Renal cortical epithelial cell (primary cell): Measurements from ENCODE around the gene PPP6R3. TPM values are rescaled to one million over a fixed set of nuclear protein-coding genes. Genes with fewer than 3 reads are reported as not detected.
"Not testable (repeated sequence)": the region's sequence is repeated elsewhere in the genome, so short reads cannot be mapped to it uniquely, and the experiment has no call there.

Source experiments
- DNase-seq: peaks from one replicate; pipeline ENCODE4 v3.0.0-alpha.2; 2011; ENCODE audit warnings: low read depth
- total RNA-seq: library from RNA; depleted of rRNA; stranded (reverse); fragments of >200 nt; gene quantifications from 2 replicates; pipeline ENCODE4 v1.2.3, GENCODE V29; 2014

Gene PPP6R3
- total RNA-seq, 1 donor from 2014 or later = 164 TPM

DNA sequence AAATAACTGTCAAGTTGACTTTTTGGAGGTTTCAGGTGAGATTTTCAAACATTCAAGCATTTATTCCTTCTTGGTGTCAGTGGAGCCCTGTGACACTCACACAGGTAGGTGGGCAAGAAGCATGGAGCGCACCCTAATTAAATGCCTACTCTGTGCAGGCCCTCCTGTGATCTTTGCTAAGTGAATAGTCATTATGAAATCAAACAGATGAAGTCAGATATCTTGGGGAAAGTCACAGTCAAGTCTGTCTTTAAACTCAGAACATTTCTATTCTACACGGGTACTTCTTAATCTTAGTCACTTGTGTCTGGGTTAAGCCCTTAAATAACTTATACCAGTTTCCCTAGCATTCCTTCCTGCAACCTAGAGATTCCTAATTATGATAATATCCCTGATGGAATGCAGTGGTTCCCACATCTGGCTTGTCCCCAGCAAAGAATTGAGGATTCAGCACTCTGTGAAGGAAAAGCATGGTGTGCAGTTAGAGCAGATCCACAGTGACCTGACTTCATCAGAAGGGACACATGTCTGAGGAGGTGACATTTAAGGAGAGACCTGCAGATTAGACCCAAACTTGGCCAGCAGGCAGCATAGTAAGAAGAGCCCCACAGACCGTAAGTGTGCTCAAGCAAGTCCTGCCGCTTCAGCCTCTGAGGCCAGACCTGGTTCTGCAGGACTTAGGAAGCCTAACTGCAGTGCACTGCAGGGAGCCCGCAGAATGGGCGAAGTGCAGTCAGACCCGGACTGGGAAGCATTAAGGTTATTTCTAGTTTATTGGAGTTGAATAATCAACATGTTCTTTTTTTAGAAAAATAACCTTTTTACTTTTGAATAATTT, 138.5 kb downstream of the PPP6R3 start:
- no peak for DNase-seq

DNA sequence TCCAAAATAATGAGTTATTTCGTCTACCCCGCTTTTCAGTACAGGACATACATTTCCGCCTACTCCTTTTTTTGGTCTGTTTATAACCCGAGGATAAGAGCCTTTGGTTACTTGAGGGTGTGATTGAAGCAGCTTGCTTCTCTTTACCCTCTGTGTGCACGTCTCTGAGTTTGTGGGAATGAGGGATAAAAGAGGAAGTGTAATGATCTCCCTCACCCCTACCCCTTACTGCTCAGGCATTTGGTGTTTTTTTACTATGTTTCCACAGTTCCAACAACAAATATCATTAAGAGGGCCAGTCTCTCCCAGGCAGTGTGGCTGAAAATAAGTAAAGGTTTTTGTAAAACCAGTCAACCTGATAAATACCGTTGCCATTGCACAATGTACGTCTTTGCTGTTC, 140.6 kb downstream of the PPP6R3 start:
- no peak for DNase-seq

DNA sequence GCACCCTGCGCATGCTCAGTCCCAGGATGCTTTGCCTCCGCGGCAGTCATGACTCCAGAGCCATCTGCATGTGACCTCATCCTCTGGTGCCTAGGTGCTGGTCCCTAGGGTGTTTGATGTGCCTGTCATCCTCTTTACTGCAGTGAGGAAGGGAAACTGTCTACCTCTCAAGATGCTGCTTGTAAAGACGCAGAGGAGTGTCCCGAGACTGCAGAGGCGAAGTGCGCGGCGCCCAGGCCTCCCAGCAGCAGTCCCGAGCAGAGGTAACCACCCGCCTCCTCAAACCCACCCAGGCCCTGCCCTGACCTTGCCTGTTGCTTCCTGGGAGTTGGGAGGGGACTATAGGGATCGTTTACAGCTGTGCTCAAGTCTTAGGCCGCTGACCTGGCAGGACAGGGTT, 149.2 kb downstream of the PPP6R3 start:
- no peak for DNase-seq

DNA sequence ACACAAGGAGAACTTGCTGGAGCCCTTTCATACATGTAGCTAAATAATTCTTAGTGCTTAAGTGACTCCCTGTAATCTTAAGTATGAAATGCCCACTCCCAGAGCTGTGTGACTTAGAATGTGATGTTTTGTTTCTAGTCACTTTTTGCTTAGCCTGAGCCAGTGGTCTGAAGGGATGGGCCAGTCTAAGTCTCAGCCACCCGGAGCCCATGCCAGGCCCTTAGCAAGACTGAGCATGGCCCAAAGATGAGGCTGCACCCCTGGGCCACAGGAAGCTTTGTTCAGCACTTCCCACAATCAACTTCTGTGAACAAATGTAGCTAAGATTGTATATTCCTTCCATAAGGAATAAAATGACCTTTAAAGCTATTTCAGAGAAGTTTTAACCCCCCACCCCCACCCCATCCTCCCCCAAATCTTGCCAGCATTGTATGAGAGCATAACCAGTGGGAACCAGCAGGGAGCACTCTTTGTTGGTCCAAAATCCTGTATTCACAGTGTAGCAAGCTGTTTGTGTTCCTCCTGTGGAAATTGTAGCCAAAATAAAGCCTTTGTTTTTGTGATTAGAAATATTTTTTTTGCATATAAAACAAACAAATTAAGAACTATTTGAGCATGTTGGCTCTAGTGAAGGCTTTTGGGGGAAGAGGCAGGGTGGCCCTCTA, 150.0 kb downstream of the PPP6R3 start:
- no peak for DNase-seq

DNA sequence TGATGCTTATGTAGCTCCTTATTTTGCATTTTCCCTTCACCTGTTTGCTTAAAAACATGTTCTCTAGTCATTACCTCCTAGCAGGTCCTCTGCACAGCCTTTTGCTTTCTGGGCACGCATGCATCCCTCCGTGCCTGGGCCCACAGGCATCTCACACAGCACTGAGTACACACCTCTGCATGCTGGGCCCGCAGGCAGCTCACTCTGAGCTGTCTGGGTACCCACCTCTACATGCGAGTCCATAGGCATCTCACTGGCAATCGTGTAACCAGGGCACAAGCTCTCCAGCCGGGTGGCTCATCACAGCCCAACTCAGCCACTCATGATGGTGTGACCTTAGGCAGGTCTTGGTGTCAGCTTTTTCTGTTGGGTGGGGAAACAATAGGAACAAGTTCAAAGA, 155.1 kb downstream of the PPP6R3 start:
- DNase-seq = peak; percentile 12

DNA sequence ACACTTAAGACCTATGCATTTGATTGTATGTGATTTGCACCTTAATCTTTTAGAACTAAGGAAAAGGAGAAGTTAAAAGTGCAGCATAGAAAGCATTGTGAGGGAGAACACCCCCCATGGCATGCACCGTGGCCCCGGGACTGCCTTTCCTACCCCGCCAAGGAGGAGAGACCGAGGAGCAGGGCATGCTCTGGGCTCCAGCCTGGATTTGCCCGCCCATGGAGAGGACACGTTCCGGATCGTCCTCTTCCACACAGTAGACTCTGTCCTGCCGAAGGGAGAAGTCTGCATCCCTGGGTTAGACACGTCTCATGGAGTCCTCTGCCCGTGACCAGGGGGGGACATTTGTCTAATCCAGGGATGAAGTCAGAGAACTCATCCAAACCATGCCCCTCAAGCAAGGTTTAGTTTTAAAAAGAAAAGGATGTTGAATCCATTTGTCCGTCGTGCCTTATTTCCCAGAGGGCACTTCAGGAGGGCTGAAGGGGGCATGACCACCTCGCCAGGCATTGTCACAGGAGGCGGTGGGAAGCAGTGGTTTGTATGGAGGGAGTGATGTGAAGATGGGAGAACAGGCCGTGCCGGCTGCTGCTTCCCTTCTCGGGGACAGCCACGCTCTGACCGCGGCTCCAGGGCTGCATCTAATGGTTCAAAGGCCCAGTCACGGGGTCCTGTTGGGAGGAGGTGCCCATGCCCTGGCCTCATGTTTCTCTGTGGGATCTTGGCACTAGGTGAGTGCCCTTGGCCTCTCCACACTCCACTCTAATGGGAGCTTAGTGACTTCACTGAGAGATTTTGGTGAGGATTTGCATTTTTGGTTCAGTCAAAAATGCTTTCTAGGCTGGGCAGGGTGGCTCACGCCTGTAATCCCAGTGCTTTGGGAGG, 157.6 kb downstream of the PPP6R3 start:
- DNase-seq = no peak

DNA sequence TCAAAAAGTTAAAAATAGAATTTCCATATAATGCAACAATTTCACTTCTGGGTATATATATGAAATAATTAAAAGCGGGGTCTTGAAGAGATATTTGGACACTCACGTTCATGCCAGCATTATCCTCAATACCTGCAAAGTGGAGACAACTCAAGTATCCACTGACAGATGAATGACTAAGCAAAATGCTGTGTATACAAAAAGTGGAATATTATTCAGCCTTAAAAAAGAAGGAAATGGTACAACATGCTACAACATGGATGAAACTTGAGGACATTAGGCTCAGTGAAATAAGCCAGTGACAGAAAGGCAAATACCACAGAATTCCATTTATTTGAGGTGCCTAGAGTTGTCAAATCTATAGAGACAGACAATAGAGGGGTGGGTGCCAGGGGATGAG, 161.3 kb downstream of the PPP6R3 start:
- DNase-seq = no peak

DNA sequence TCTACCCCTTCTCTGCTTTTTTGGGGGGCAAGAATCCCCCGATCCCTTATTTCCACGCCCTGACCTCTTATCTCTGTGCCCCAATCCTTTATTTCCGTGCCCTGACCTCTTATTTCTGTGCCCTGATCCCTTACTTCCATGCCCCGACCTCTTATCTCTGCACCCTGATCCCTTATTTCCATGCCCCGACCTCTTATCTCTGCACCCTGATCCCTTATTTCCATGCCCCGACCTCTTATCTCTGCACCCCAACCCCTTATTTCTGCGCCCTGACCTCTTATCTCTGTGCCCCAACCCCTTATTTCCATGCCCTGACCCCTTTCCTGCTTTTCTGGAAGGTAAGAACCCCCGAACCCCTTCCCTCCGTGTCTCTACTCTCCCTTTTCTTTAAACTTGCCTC, 163.2 kb downstream of the PPP6R3 start:
- DNase-seq = not testable (repeated sequence)

DNA sequence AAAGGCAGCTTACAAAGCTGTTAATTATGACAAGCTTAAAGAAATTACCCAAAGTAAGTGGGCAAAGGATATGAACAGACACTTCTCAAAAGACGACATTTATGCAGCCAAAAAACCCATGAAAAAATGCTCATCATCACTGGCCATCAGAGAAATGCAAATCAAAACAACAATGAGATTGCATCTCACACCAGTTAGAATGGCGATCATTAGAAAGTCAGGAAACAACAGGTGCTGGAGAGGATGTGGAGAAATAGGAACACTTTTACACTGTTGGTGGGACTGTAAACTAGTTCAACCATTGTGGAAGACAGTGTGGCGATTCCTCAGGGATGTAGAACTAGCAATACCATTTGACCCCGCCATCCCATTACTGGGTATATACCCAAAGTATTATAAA, 164.5 kb downstream of the PPP6R3 start:
- not testable (repeated sequence) for DNase-seq

DNA sequence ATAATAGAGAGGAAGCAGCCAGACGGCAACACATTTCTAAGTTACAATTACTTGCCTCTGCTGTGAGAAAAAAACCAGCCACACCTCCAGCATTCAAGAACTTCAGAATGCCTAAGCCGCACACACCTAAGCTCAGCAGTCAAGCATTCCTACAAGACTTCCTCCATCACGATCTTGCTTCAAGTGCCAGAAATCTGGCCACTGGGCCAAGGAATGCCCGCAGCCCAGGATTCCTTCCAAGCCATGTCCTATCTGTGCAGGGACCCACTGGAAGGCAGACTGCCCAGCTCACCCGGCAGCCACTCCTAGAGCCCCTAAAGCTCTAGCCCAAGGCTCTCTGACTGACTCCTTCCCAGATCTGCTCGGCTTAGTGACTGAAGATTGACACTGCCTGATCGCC, 165.7 kb downstream of the PPP6R3 start:
- not testable (repeated sequence) for DNase-seq

DNA sequence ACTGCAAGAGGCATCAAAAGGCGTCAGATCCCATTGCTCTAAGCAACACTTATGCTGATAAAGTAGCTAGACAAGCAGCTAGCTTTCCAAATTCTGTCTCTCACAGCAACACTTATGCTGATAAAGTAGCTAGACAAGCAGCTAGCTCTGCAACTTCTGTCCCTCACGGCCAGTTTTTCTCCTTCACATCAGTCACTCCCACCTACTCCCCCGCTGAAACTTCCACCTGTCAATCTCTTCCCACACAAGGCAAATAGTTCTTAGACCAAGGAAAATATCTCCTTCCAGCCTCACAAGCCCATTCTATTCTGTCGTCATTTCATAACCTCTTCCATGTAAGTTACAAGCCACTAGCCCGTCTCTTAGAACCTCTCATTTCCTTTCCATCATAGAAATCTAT, 168.3 kb downstream of the PPP6R3 start:
- DNase-seq = not testable (repeated sequence)

DNA sequence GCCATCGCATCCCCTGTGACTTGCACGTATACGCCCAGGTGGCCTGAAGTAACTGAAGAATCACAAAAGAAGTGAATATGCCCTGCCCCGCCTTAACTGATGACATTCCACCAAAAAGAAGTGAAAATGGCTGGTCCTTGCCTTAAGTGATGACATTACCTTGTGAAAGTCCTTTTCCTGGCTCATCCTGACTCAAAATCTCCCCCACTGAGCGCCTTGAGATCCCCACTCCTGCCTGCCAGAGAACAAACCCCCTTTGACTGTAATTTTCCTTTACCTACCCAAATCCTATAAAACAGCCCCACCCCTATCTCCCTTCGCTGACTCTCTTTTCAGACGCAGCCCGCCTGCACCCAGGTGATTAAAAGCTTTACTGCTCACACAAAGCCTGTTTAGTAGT, 171.8 kb downstream of the PPP6R3 start:
- DNase-seq = not testable (repeated sequence)

DNA sequence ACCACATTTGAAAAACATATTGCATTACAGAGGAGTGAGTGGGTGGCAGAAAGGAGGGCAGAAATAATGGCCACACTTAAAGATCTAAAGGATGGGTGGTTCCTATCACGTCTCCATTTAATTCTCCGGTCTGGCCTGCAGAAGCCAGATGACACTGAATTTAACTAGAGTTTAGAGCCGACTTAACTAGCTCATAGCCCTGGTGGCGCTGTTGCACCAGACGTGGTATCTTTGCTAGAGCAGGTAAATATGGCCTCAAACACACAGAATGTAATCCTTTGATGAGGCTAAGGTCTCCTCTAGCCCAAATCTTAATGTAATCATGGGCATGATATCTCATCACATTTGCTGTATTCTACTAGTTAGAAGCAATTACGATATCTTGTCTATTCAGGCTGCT, 172.2 kb downstream of the PPP6R3 start:
- DNase-seq = peak; percentile 60

DNA sequence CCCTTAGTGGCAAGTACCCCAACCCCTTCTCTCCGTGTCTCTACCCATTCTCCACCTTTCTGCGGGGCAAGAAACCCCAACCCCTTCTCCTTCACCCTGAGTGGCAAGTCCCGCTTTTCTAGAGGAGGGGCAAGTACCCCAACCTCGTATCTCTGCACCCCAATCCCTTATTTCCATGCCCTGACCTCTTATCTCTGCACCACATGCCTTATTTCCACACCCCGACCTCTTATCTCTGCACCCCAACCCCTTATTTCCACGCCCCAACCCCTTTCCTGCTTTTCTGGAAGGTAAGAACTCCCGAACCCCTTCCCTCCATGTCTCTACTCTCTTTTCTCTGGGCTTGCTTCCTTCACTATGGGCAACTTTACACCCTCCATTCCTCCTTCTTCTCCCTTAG, 174.1 kb downstream of the PPP6R3 start:
- not testable (repeated sequence) for DNase-seq

DNA sequence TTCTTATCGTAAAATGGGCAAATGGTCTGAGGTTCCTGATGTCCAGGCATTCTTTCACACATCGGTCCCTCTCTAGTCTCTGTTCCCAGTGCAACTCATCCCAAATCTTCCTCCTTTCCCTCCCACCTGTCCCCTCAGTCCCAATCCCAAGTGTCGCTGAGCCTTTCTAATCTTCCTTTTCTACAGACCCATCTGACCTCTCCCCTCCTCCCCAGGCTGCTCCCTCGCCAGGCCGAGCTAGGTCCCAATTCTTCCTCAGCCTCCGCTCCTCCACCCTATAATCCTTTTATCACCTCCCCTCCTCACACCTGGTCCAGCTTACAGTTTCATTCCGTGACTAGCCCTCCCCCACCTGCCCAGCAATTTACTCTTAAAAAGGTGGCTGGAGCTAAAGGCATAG, 174.6 kb downstream of the PPP6R3 start:
- DNase-seq = not testable (repeated sequence)

DNA sequence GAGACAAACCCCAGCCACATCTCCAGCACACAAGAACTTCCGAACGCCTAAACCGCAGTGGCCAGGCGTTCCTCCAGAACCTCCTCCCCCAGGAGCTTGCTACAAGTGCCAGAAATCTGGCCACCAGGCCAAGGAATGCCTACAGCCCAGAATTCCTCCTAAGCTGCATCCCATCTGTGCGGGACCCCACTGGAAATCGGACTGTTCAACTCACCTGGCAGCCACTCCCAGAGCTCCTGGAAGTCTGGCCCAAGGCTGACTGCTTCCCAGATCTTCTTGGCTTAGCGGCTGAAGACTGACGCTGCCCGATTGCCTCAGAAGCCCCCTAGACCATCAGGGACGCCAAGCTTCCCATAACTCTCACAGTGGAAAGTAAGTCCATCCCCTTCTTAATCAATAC, 175.3 kb downstream of the PPP6R3 start:
- DNase-seq = not testable (repeated sequence)

DNA sequence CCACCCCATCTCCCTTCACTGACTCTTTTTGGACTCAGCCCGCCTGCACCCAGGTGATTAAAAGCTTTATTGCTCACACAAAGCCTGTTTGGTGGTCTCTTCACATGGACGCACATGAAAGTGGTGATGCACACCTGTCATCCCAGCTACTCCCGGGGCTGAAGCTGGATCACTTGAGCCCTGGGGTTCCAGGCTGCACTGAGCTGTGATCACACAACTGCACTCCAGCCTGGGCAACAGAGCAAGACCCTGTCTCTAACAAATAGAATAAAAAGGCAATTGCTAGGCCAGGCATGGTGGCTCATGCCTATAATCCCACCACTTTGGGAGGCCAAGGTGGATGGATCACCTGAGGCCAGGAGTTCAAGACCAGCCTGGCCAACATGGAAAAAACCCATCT, 178.8 kb downstream of the PPP6R3 start:
- not testable (repeated sequence) for DNase-seq

DNA sequence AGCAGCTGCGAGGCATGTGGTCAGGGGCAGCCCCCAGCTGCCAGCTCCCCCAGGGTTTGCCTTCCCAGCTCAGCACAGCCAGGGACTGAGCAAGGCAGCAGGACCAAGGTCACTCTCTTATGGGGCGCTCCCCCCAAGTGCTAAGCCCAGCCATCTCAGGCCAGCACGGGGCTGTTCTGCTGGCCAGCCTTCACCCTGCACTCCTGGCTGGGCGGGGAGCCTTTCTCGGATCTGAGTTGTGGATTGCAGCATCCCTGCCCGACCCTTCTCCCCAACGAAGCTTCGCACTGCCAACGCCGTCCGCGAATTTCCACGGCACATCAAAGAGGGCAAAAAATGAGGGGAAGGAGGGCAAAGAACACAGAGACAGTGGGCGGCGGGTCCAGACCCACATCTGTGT, 181.3 kb downstream of the PPP6R3 start:
- no peak for DNase-seq

DNA sequence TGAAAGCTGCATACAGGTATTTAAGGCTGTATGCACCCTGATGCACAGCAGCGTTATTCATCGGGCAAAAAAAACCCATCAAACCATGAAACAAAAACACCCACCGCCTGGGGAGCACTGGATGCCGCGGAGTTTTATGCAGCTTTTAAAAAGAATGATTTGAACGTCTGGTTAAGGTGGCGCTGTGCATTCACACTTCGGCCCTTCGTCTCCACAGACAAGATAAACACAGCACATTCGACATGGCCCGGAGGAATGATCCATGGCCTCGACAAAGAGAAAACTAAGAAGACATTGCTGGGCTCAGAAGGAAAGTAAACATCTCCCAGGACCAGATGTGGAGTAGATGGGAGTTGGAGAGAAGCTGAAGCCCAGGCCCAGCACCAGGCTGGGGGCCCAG, 183.0 kb downstream of the PPP6R3 start:
- DNase-seq = peak; percentile 31

DNA sequence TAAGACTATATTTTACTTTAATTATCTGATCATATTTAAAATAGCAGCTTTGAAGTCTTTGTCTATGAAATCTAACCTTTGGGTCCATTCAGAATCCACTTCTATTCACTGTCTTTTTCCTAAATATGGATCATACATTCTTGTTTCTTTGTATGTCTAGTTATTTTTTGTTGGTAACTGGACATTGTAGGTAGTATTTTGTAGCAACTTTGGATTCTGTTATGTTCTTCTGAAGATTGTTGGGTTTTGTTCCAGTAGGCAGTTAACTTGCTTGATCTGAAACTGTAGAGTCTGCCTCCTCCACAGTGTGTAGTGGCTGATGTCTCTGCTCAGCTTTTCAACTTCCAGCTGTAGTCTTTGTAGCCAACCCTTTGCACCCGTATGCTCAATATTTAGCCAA, 186.3 kb downstream of the PPP6R3 start:
- DNase-seq = no peak

DNA sequence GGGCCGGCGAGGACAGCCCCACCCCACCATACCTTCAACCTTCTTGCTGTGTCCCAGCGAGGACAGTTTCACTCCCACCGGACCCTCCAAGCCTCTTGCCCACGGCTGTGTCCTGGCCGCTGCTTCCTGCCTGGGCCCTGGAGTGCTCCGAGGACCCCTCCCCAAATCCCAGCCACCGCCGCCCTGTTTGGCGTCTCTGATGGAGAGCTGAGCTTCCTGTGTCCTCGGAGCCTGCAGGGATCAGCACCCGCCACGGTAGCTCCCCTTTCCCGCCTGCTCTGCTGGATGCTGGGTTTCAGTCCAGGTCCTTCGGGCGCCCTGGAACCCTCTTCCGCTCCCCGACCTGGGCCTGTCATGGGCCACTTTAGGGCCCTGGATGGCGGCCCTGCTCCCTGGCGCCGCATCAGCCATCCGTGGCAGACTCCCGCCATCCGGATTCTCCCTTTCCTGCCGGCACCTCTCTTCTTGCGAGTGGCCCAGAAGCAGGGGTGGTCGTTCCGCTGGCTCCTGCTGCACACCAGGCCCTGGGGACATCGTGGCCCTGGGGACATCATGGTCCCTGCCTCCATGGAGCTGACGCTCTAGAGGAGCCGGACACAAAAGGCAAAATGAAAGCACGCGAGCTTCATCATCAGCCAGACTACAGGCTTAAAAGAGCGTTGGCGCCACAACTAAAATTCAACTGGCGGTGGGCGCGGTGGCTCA, 189.5 kb downstream of the PPP6R3 start:
- no peak for DNase-seq

DNA sequence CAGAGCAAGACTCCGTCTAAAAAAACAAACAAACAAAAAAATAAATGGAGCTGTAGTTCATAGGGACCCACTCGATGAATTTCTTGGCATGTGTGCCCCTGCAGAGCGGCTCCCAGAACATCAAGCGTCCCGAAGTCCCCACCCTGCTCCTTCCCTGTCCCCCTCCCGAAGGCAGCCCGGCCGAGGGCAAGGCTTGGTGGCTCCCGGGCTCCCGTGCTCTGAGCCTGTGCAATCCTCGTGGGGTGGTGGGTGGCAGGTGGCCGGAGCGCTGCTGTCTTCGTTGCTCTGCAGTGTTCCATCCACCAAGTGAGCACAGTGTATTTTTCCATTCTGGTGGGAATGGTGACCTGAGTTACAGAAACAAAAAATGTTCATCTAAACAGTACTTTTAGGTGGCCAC, 190.2 kb downstream of the PPP6R3 start:
- no peak for DNase-seq
